GM20431 (cell line): Measurements from ENCODE around the gene RASGEF1B.

Experiments
- in situ Hi-C: fragments of 300-500 bp; cut with MseI, MboI; formaldehyde crosslinking; loops from one replicate; pipeline ENCODE4 v1.15.0; 2020; ENCODE audit warnings: low sequenced_read_pairs; ENCODE audit not compliant: unreplicated experiment

RASGEF1B gene

GRCh38 chr4:81440949-81441348 is 30.8 kb downstream of the RASGEF1B start:
- in situ Hi-C loops = no loop called here

GRCh38 chr4:81436941-81437574 is 34.6 kb downstream of the RASGEF1B start:
- in situ Hi-C loops = no loop called here

- in situ Hi-C loops = no loop called here
Observed at GRCh38 chr4:81436096-81436495, 35.6 kb downstream of the RASGEF1B start.

- in situ Hi-C loops = no loop called here
Observed at GRCh38 chr4:81432825-81433224, 38.9 kb downstream of the RASGEF1B start.

GRCh38 chr4:81431971-81432370 is 39.7 kb downstream of the RASGEF1B start:
- in situ Hi-C loops = no loop called here

- in situ Hi-C loops = no loop called here
Observed at GRCh38 chr4:81429607-81430006, 42.1 kb downstream of the RASGEF1B start.

GRCh38 chr4:81429031-81429430 is 42.7 kb downstream of the RASGEF1B start:
- in situ Hi-C loops = no loop called here

- in situ Hi-C loops = no loop called here
Observed at GRCh38 chr4:81428002-81428401, 43.7 kb downstream of the RASGEF1B start.

- in situ Hi-C loops = no loop called here
Observed at GRCh38 chr4:81427344-81427821, 44.3 kb downstream of the RASGEF1B start.

- in situ Hi-C loops = no loop called here
Observed at GRCh38 chr4:81426770-81427289, 44.9 kb downstream of the RASGEF1B start.

GRCh38 chr4:81424816-81425755 is 46.6 kb downstream of the RASGEF1B start:
- in situ Hi-C loops = loop anchor here (25.0 kb wide), 1 partner anchor 787 kb away; no protein-coding TSS in a partner anchor

- in situ Hi-C loops = loop anchor here (25.0 kb wide), 1 partner anchor 788 kb away; no protein-coding TSS in a partner anchor
Observed at GRCh38 chr4:81424336-81424735, 47.4 kb downstream of the RASGEF1B start.

GRCh38 chr4:81422595-81422994 is 49.1 kb downstream of the RASGEF1B start:
- in situ Hi-C loops = loop anchor here (25.0 kb wide), 1 partner anchor 790 kb away; no protein-coding TSS in a partner anchor

GRCh38 chr4:81421346-81422218 is 50.1 kb downstream of the RASGEF1B start:
- in situ Hi-C loops = loop anchor here (25.0 kb wide), 1 partner anchor 791 kb away; no protein-coding TSS in a partner anchor

- in situ Hi-C loops = loop anchor here (25.0 kb wide), 1 partner anchor 794 kb away; no protein-coding TSS in a partner anchor
Observed at GRCh38 chr4:81418572-81418971, 53.1 kb downstream of the RASGEF1B start.

- in situ Hi-C loops = loop anchor here (25.0 kb wide), 1 partner anchor 799 kb away; no protein-coding TSS in a partner anchor
Observed at GRCh38 chr4:81412946-81413495, 58.7 kb downstream of the RASGEF1B start.

GRCh38 chr4:81410680-81411079 is 61.0 kb downstream of the RASGEF1B start:
- in situ Hi-C loops = loop anchor here (25.0 kb wide), 1 partner anchor 802 kb away; no protein-coding TSS in a partner anchor

GRCh38 chr4:81409836-81410235 is 61.9 kb downstream of the RASGEF1B start:
- in situ Hi-C loops = loop anchor here (25.0 kb wide), 1 partner anchor 802 kb away; no protein-coding TSS in a partner anchor

- in situ Hi-C loops = loop anchor here (25.0 kb wide), 1 partner anchor 804 kb away; no protein-coding TSS in a partner anchor
Observed at GRCh38 chr4:81408341-81408740, 63.4 kb downstream of the RASGEF1B start.
